Colonic mucosa (tissue), 4 donors: ENCODE results near the gene RABEPK. TPM values are rescaled to one million over a fixed set of nuclear protein-coding genes. Genes with fewer than 3 reads are reported as not detected.

Experiments used
- DNase-seq: peaks from one replicate; pipeline ENCODE4 v3.0.0-alpha.2; 2020
- H3K27ac ChIP-seq: fragments of 200-600 bp; one replicate; pipeline ENCODE4 v1.8.0; 2021
- H3K27me3 ChIP-seq: fragments of 200-600 bp; one replicate; pipeline ENCODE4 v1.8.0; 2021
- H3K36me3 ChIP-seq: fragments of 200-600 bp; one replicate; pipeline ENCODE4 v1.8.0; 2021
- H3K4me1 ChIP-seq: fragments of 200-600 bp; one replicate; pipeline ENCODE4 v1.8.0; 2021; ENCODE audit warnings: mild to moderate bottlenecking
- H3K4me3 ChIP-seq: fragments of 200-600 bp; one replicate; pipeline ENCODE4 v1.8.0; 2021
- H3K9ac ChIP-seq, 2 donors: one replicate each; pipeline ENCODE4 v1.7.0; 2013; ENCODE audit warnings: control low read depth in 2 of 2, low read depth in 2 of 2, low read length in 2 of 2
- H3K9me3 ChIP-seq: fragments of 200-600 bp; one replicate; pipeline ENCODE4 v1.8.0; 2021
- CTCF ChIP-seq: fragments of 200-600 bp; IDR thresholded peaks from one replicate; pipeline ENCODE4 v1.8.0; 2022; ENCODE audit warnings: antibody characterized with exemption, mild to moderate bottlenecking
- intact Hi-C: fragments of 100-400 bp; cut with DNase I; formaldehyde crosslinking; loops from one replicate; pipeline ENCODE4 v1.14.1; 2022
- total RNA-seq, 2 donors: library from RNA; stranded (reverse); fragmentation: NEBNext Ultra II Directional in 1 of 2; extraction: Animal tissue kit (Norgen Biotek cat#: 25700) in 1 of 2; gene quantifications; one replicate each; pipeline ENCODE4 v1.2.1, GENCODE V29; 2021
- donor health status: healthy.
- donor health status: DM: no; HTN: no; CAD: no.
- donor health status: DM: no; HTN: no; CAD: no.

RABEPK gene
- total RNA-seq, 2 donors from 2014 or later: 8.0 to 17.2 TPM

GRCh38 chr9:125271081-125271480 lies 70.7 kb downstream of the RABEPK start:
- no peak overlapping the region for H3K27ac ChIP-seq

GRCh38 chr9:125272697-125273096 lies 72.4 kb downstream of the RABEPK start:
- H3K9me3 ChIP-seq: no peaks in the 10 kb centered on the region
- no peaks in the 10 kb centered on the region for H3K36me3 ChIP-seq
- intact Hi-C loops: no loop called here
- peak; percentile 54 for DNase-seq
- H3K4me1 ChIP-seq: peaks cover 13% of the 10 kb centered on the region
- TF ChIP-seq CTCF: no peak
- H3K27ac ChIP-seq: peak overlapping the region; percentile 6
- H3K9ac ChIP-seq: no peak overlapping the region
- no peak overlapping the region for H3K4me3 ChIP-seq
- H3K27me3 ChIP-seq: no peaks in the 10 kb centered on the region

More at GRCh38 chr9:125271081-125271480, 70.7 kb downstream of the RABEPK start:
- no peaks in the 10 kb centered on the region for H3K27me3 ChIP-seq
- no peak overlapping the region for H3K9ac ChIP-seq
- H3K4me1 ChIP-seq: peaks cover 13% of the 10 kb centered on the region
- no peaks in the 10 kb centered on the region for H3K9me3 ChIP-seq
- intact Hi-C loops: no loop called here
- no peak for DNase-seq
- TF ChIP-seq CTCF: no peak
- no peak overlapping the region for H3K4me3 ChIP-seq
- H3K36me3 ChIP-seq: no peaks in the 10 kb centered on the region

DNA sequence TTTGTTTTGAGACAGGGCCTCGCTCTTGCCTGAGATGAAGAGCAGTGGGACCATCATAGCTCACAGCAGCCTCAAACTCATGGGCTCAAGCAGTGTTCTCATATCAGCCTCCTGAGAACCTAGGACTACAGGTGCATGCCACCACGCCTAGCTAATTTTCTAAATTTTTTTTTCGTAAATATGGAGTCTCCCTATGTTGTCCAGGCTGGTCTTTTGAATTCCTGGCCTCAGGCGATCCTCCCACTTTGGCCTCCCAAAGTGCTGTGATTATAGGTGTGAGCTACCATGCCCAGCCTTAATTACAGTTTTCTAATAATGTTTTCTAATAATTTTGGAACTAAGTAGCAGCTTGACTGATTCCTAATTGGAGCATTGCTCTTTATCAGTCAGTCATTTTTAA lies 76.4 kb downstream of the RABEPK start:
- Histone ChIP-seq H3K9ac (no peak overlapping the region), H3K36me3 (no peaks in the 10 kb centered on the region), H3K27me3 (no peaks in the 10 kb centered on the region), H3K4me1 (peaks cover 13% of the 10 kb centered on the region), H3K4me3 (no peak overlapping the region), H3K27ac (no peak overlapping the region), H3K9me3 (no peaks in the 10 kb centered on the region)
- no peak for TF ChIP-seq CTCF
- no peak for DNase-seq
- intact Hi-C loops: no loop called here

- H3K27me3 ChIP-seq: no peaks in the 10 kb centered on the region
- no peak overlapping the region for H3K4me3 ChIP-seq
- DNase-seq: no peak
- no peak for TF ChIP-seq CTCF
- intact Hi-C loops: no loop called here
- peaks cover 8% of the 10 kb centered on the region for H3K4me1 ChIP-seq
- H3K27ac ChIP-seq: no peak overlapping the region
- no peak overlapping the region for H3K9ac ChIP-seq
- no peaks in the 10 kb centered on the region for H3K9me3 ChIP-seq
- H3K36me3 ChIP-seq: no peaks in the 10 kb centered on the region
Observed at GRCh38 chr9:125277411-125277810, 77.1 kb downstream of the RABEPK start.

GRCh38 chr9:125280945-125281344 lies 80.6 kb downstream of the RABEPK start:
- DNase-seq: no peak
- Histone ChIP-seq H3K27ac (no peak overlapping the region), H3K4me3 (no peak overlapping the region), H3K9me3 (no peaks in the 10 kb centered on the region), H3K36me3 (no peaks in the 10 kb centered on the region), H3K9ac (no peak overlapping the region), H3K4me1 (no peaks in the 10 kb centered on the region), H3K27me3 (no peaks in the 10 kb centered on the region)
- no peak for TF ChIP-seq CTCF
- intact Hi-C loops: no loop called here

Other genes starting within 250 kb of the RABEPK start
- gene SCAI, start 57.0 kb upstream of the RABEPK start, total RNA-seq: 1 to 10 TPM; 6.7 to 8.3 TPM
- gene PPP6C, start 10.7 kb upstream of the RABEPK start, total RNA-seq: 10 to 100 TPM; 48.2 to 54.7 TPM
- 100 to 1,000 TPM; 281 to 441 TPM for gene HSPA5, start 40.8 kb downstream of the RABEPK start, total RNA-seq
- gene GAPVD1, start 61.3 kb downstream of the RABEPK start, total RNA-seq: 10 to 100 TPM; 38.9 to 42.0 TPM